HEK293T (cell line): ENCODE measurements around the gene CFAP92.

Source experiments
- LEF1 ChIP-seq: fragments of 450-650 bp; IDR thresholded peaks from 2 replicates; pipeline ENCODE4 v1.6.1; 2017; ENCODE audit warnings: mild to moderate bottlenecking, borderline replicate concordance
- PKNOX1 ChIP-seq: fragments of 450-650 bp; IDR thresholded peaks from 2 replicates; pipeline ENCODE4 v1.6.1; 2016
- SP1 ChIP-seq: fragments of 450-650 bp; IDR thresholded peaks from 2 replicates; pipeline ENCODE4 v1.6.1; 2017
- TARDBP ChIP-seq: fragments of 450-650 bp; IDR thresholded peaks from 2 replicates; pipeline ENCODE4 v1.6.1; 2016

DNA sequence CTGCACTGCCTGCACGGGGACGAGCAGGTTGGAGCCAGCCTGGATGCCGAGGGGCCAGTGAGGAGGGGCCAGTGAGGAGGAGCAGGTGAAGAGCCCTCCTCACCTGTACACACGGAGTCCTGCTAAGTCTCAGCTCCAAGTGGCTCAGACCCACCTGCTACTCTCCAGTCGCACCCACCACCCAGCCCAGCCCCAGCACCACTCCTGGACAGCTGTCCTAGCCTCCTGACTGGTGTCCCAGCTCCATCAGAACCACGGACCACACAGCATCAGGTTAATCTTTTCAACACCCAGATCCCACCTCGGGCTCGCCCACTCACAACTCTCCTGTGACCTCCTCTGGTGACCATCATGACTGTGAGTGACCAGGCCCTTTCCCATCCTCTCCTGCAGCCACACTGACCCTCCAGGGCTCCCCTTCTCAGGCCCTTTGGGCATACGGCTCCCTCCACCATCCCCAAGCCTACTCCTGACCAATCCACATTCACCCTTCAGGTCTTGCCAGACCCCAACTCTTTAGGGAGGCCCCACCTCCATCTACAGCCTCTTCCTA lies 21.0 kb upstream of the CFAP92 start:
- TF ChIP-seq SP1 (no peak), LEF1 (no peak), PKNOX1 (no peak), TARDBP (no peak)
